ENCODE measurements around the gene CNTNAP1. TPM values are rescaled to one million over a fixed set of nuclear protein-coding genes. Genes with fewer than 3 reads are reported as not detected.
A peak's percentile ranks its signal among the peaks of the same experiment; 100 is the strongest.

The CNTNAP1 gene
- 32.0 and 41.5 TPM in 2 replicates for total RNA-seq (ENCODE audit: low replicate concordance)

DNA sequence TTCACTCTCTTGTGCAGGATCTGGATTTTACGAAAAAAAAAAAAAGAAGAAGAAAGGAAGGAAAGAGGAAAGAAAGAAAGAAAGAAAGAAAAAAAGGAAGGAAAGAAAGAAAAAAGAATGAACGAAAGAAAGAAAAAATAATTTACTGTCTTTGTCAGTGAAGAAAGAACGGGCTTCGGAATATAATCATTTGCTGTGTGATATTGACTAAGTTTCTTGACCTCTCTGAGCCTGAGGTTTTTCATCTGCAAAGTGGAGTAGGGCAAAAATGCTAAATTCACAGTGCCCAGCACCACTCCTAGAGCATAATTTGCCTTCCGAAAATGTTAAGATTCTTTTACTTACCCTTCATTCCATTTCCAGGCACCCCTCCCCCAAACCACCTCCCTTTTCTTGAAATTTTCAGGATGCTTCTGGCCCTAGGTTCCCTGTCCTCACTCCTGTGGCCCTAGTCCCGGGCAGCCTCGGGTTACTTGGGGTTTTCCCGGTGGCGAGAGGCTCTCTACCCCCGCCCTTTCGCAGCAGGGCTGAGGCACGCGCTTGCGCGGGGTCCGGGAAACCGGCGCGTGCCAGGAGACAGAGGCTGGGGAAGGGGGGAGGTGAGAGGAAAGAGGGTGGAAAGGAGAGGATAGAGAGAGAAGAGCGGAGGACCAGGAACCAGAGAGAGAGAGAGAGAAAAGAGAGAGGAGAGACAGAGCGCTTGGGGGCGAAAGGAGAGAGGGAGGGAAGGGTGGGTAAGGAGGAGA is at the start of gene CNTNAP1:
TSS of gene CNTNAP1 (plus strand) at position 556 of the 746 bp plus-strand sequence. CDS start 299 bp downstream, outside the sequence.
- peak; percentile 82 for DNase-seq (ENCODE audit: low read depth)
- H3K4me3 ChIP-seq (ENCODE audit: low read depth, low read length): peak within 1 kb of the TSS; percentile 80
- TF ChIP-seq, protein P1, sequence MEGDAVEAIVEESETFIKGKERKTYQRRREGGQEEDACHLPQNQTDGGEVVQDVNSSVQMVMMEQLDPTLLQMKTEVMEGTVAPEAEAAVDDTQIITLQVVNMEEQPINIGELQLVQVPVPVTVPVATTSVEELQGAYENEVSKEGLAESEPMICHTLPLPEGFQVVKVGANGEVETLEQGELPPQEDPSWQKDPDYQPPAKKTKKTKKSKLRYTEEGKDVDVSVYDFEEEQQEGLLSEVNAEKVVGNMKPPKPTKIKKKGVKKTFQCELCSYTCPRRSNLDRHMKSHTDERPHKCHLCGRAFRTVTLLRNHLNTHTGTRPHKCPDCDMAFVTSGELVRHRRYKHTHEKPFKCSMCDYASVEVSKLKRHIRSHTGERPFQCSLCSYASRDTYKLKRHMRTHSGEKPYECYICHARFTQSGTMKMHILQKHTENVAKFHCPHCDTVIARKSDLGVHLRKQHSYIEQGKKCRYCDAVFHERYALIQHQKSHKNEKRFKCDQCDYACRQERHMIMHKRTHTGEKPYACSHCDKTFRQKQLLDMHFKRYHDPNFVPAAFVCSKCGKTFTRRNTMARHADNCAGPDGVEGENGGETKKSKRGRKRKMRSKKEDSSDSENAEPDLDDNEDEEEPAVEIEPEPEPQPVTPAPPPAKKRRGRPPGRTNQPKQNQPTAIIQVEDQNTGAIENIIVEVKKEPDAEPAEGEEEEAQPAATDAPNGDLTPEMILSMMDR (IDR thresholded peaks at IDR 0.05; ENCODE audit: insufficient read depth, low read length): no peak

DNA sequence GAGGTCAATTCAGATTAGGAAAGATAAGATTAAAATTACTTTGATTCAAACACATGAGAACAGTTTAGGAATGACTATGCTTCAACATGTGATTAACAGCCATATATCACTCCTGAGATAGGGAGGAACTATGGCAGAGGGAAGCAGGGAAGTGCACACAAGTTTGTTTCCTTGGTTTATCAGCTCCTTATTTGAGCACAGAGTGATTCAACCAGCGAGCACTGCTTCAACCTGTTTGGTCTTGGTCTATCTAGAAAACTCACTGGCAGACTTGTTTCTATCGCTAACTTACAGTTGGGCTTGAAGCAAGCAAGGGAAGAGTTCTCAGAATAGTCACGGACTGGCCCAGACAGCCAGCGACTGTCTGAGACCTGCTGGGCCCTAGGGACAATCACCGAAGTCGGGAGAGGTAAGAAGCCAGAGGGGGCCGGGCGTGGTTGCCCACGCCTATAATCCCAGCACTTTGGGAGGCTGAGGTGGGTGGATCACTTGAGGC is 49.3 kb upstream of the CNTNAP1 start:
- H3K4me3 ChIP-seq (ENCODE audit: low read depth, low read length): no peak overlapping the region
- DNase-seq (ENCODE audit: low read depth): no peak
- TF ChIP-seq, protein P1 (IDR thresholded peaks at IDR 0.05; ENCODE audit: insufficient read depth, low read length): no peak

DNA sequence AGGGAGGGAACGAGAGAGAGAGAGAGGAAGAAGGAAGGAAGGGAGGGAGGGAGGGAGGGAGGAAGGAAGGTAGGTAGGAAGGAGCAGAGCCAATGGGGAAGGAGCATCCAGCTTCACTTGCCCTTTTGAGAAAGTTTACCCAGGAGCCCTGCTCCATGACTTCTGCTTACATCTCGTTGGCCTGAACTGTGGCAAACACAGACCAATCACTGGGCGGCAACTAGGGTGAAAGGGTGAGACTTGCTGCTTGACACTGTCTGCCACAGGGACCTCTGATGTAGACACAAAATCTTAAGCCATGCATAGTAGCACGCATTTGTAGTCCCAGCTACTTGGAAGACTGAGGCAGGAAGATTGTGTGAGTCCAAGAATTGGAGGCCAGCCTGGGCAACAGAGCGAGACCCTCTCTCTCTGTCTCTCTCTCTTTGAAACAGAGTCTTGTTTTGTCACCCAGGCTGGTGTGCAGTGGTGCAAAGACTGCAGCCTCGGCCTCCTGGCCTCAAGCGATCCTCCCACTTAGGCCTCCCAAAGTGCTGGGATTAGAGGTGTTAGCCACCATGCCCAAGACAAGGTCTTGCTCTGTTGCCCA is 42.7 kb upstream of the CNTNAP1 start:
- H3K4me3 ChIP-seq (ENCODE audit: low read depth, low read length): no peak overlapping the region
- TF ChIP-seq, protein P1 (IDR thresholded peaks at IDR 0.05; ENCODE audit: insufficient read depth, low read length): no peak
- no peak for DNase-seq (ENCODE audit: low read depth)

DNA sequence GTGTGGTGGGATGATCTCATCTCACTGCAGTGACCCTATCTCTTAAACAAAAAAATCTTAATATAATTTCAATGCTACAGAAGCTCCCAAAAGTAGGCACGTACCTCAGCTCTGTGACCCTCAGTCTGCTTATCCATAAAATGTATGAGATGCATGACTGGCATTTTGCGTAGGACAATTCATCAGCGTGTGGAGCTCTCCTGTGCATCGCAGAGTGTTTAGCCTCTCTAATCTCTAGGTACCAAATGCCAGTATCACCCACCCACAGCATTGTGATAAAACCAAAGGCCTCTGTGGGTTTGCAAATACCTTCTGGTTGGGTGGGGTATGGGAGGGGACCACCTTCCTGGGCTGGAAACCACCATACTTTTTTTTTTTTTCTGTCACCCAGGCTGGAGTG is 42.2 kb upstream of the CNTNAP1 start:
- no peak overlapping the region for H3K4me3 ChIP-seq (ENCODE audit: low read depth, low read length)
- DNase-seq (ENCODE audit: low read depth): no peak
- TF ChIP-seq, protein P1 (IDR thresholded peaks at IDR 0.05; ENCODE audit: insufficient read depth, low read length): no peak

DNA sequence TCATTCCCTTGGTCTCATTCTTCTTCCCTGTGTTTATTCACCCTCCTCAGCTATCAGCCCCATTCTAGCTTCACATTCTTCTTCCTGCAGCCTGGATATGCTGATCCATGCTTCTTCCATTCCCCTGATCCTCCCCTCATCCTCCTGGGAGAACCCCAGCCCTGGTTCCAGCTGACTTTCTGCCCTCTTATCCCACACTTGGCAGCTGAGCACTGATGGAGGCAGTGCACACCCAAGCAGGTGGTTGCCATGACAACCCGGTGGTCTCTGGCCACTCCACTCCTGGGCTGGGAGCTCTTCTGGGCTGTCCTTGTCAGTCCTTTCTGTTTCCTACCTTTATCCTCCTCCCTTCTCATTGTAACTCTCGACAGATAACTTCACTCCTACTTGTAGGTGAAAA is 40.0 kb upstream of the CNTNAP1 start:
- DNase-seq (ENCODE audit: low read depth): no peak
- TF ChIP-seq, protein P1 (IDR thresholded peaks at IDR 0.05; ENCODE audit: insufficient read depth, low read length): no peak
- no peak overlapping the region for H3K4me3 ChIP-seq (ENCODE audit: low read depth, low read length)

DNA sequence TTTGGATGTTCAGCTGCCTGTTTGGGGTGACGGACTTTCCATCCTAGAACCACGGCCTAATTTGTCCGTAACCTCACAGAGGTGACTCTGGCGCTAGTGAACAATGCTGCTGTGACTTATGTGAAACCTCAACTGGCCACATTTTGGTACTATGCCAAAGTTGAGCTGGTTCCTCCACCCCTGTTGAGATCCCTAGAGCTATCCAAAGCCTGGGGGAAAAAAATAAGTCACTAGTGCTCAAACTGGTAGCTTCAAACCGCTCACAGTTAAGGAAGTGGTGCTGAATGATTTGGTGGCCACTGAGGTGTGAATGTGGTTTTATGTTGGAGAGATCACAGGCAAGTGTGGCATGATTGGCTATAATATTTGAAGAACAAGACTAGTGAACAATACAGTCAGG is 34.6 kb upstream of the CNTNAP1 start:
- TF ChIP-seq, protein P1 (IDR thresholded peaks at IDR 0.05; ENCODE audit: insufficient read depth, low read length): no peak
- H3K4me3 ChIP-seq (ENCODE audit: low read depth, low read length): no peak overlapping the region
- DNase-seq (ENCODE audit: low read depth): no peak
